Cardiac muscle cell (in vitro differentiated cells and primary cell): ENCODE results near the gene MPEG1. TPM values are rescaled to one million over a fixed set of nuclear protein-coding genes. Genes with fewer than 3 reads are reported as not detected.
A peak's percentile ranks its signal among the peaks of the same experiment; 100 is the strongest.

Source experiments
- DNase-seq, 2 donors: peaks; one replicate each; pipeline versions ENCODE4 v3.0.0 to v3.0.0-alpha.2; 2010 to 2017; ENCODE audit warnings: low read depth in 1 of 2, low spot score in 1 of 2
- H3K27ac ChIP-seq: fragments of 200-600 bp; sonication (generic); 2 replicates; pipeline ENCODE4 v1.5.1; 2016
- H3K27me3 ChIP-seq: fragments of 200-600 bp; sonication (generic); 2 replicates; pipeline ENCODE4 v1.6.0; 2016; ENCODE audit warnings: control low read depth
- H3K36me3 ChIP-seq: fragments of 200-600 bp; sonication (generic); 2 replicates; pipeline ENCODE4 v1.5.1; 2016; ENCODE audit warnings: control low read depth
- H3K4me1 ChIP-seq: fragments of 200-600 bp; sonication (generic); 2 replicates; pipeline ENCODE4 v1.8.1; 2017; ENCODE audit warnings: low read depth, mild to moderate bottlenecking, mixed run types
- H3K4me3 ChIP-seq: fragments of 200-600 bp; sonication (generic); 2 replicates; pipeline ENCODE4 v1.5.1; 2016; ENCODE audit warnings: mild to moderate bottlenecking
- H3K9me3 ChIP-seq: fragments of 200-600 bp; sonication (generic); 2 replicates; pipeline ENCODE4 v1.5.1; 2017; ENCODE audit warnings: low read depth, mild to moderate bottlenecking, control low read depth
- polyA plus RNA-seq: library from polyadenylated mRNA; unstranded; fragments of >200 nt; fragmentation: Nextera tagmentation; extraction: Ambion mirVana; gene quantifications from 2 replicates; pipeline ENCODE4 v1.2.1, GENCODE V29; 2016
- total RNA-seq: library from RNA; depleted of rRNA; stranded (reverse); fragments of >200 nt; gene quantifications from 2 replicates; pipeline ENCODE4 v1.2.3, GENCODE V29; 2016
- TF ChIP-seq, protein P1 (sequence below): IDR thresholded peaks from 2 replicates; pipeline ENCODE4 v1.5.1; 2012; ENCODE audit warnings: low read depth, mild to moderate bottlenecking, low read length

MPEG1 gene
- total and polyA plus RNA-seq, 2 experiments from 2014 or later = not detected

DNA sequence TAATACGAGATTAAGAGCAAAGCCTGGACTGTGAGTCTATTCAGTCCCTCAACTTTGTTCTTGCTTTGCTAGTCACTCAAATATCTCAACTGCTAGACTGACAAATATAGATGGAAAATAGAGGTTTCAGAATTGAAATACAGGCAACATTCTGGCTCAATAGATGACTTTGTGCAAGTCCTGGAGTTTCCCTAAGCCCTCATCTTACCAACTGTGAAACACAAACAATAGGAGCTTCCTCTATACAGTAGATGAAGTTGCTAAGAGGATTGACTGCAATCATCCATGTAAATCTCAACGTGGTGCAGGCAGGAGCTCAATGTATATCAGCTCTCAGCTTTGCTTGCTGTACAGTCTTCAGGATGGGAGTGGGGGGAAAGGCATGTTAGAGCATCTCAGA is 6.2 kb upstream of the MPEG1 start:
- Histone ChIP-seq H3K9me3 (no peaks in the 10 kb centered on the region), H3K4me1 (no peaks in the 10 kb centered on the region), H3K27me3 (no peaks in the 10 kb centered on the region), H3K4me3 (no peak overlapping the region), H3K36me3 (no peaks in the 10 kb centered on the region), H3K27ac (no peak overlapping the region)
- no peak for DNase-seq
- TF ChIP-seq, protein P1, sequence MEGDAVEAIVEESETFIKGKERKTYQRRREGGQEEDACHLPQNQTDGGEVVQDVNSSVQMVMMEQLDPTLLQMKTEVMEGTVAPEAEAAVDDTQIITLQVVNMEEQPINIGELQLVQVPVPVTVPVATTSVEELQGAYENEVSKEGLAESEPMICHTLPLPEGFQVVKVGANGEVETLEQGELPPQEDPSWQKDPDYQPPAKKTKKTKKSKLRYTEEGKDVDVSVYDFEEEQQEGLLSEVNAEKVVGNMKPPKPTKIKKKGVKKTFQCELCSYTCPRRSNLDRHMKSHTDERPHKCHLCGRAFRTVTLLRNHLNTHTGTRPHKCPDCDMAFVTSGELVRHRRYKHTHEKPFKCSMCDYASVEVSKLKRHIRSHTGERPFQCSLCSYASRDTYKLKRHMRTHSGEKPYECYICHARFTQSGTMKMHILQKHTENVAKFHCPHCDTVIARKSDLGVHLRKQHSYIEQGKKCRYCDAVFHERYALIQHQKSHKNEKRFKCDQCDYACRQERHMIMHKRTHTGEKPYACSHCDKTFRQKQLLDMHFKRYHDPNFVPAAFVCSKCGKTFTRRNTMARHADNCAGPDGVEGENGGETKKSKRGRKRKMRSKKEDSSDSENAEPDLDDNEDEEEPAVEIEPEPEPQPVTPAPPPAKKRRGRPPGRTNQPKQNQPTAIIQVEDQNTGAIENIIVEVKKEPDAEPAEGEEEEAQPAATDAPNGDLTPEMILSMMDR = no peak

DNA sequence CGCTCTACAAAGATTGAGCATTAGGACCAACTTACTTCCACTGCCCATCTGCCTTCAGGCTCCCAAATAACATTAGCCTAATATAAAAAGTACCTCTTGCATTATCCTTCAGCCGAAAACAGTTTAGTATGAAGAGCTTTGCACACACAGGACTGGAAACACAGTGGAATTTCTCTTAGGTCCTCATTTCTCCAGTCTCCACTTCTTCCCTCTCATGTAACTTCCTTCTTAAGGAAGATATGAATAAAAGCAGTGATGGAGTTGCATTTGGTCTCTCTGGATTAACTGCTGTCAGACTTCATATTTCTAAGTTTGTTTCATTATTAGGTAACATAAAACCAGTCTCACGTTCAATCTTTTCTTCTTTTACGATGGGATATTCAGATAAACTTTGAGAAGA is 5.6 kb upstream of the MPEG1 start:
- no peaks in the 10 kb centered on the region for H3K9me3 ChIP-seq
- no peaks in the 10 kb centered on the region for H3K36me3 ChIP-seq
- TF ChIP-seq, protein P1 = no peak
- DNase-seq = no peak
- H3K4me3 ChIP-seq = no peak overlapping the region
- H3K4me1 ChIP-seq = no peaks in the 10 kb centered on the region
- no peaks in the 10 kb centered on the region for H3K27me3 ChIP-seq
- H3K27ac ChIP-seq = no peak overlapping the region

DNA sequence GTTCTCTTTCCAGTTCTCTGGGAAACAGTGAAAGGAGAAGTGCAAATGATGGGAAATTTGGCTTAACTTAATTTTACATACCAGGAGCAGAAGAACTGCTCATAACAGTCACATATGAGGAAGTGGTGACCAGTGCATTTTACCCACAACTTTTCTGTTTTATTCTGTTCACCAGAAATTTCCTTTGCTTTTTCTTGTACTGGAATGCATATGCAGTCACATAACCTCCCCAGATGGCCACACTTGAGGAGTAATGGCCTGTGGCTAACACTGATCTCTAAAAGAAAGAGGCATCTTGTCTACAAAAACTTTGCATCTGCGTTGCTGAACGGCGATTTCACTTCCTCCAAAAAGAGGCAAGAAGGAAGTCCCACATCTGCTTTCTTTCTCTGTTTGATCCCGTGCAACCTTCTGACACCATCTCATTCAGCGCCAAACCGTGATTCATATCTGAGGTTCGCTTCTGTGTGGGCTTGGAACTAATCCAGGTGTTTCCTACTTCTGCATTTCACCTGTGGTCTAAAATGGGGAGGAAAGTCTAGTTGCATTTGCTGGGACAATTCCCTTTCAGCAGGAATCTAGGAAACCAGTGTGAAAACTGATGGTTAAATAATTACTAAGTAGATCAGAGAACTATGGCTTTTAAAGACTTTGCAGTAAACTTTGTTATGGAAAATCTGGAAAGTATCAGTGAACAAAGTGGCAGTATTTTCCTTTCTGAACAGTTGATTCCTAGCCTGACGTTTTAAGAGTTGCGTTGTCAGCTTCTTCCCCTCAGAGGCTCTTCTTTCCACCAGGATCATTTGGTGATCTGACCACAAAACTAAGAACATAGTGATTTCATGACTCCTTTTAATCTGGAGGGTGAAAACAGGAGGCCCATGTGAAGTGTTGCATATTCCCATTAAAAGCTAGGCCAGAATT is 4.2 kb upstream of the MPEG1 start:
- Histone ChIP-seq H3K36me3 (no peaks in the 10 kb centered on the region), H3K4me3 (no peak overlapping the region), H3K27me3 (no peaks in the 10 kb centered on the region), H3K4me1 (no peaks in the 10 kb centered on the region), H3K27ac (no peak overlapping the region), H3K9me3 (no peaks in the 10 kb centered on the region)
- TF ChIP-seq, protein P1 = no peak
- peak in 1 of 2 donors; percentile 42 for DNase-seq

DNA sequence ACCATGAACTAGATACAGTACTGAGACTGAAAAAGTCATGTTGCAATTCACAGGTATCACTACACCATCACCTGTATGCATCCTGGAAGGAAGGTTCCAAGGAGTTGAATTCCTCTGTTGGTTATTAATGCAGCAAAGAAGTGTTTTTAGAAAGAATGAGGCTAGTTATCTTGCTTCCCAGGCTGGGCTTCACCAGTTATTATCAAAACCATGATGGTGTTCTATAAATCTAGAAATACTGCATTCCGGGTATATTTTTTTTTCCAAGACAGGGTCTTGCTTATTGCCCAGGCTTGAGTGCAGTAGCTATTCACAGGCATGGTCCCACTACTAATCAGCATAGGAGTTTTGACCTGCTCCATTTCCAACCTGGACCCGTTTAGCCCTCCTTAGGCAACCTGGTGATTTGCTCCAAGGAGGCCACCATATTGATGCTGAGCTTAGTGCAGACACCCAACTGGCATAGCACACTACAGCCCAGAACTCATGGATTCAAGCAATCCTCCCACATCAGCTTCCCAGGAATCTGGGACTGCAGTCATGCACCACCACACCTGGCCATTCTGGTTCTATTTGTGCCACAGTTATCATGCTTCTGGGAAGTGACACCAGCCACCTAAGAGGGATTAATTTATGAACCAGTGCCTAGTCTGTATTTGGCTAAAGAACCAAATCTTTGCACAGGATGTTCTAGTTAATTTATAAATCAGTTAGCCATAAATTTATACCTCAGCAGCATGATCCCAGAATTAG is 1.6 kb upstream of the MPEG1 start:
- Histone ChIP-seq H3K27me3 (no peaks in the 10 kb centered on the region), H3K36me3 (no peaks in the 10 kb centered on the region), H3K4me3 (no peak overlapping the region), H3K4me1 (no peaks in the 10 kb centered on the region), H3K9me3 (no peaks in the 10 kb centered on the region), H3K27ac (no peak overlapping the region)
- DNase-seq = no peak
- TF ChIP-seq, protein P1 = no peak

DNA sequence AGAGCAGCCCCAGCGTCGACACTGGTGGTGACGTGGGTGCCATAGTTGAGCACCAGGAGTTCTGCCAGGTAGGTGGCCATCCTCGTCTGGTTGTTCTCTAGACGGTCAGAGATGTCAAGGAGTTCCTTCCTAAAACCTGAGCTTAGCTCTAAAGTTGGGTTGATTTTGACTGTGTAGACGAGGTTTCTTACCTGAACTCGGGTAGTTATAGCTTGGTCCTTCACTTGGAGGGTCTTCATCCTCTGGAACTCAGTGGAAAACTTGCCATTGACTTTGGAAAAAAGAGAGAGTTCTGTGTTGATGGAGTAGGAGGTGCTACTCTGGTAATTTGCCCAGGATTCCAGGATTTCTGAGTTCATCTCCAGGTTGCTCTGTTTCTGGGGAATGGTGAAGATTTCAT is 505 bp downstream of the MPEG1 start:
- no peaks in the 10 kb centered on the region for H3K36me3 ChIP-seq
- TF ChIP-seq, protein P1 = no peak
- no peak overlapping the region for H3K4me3 ChIP-seq
- no peaks in the 10 kb centered on the region for H3K4me1 ChIP-seq
- H3K9me3 ChIP-seq = no peaks in the 10 kb centered on the region
- no peak overlapping the region for H3K27ac ChIP-seq
- no peak for DNase-seq
- H3K27me3 ChIP-seq = no peaks in the 10 kb centered on the region
